ENCODE results near the gene CNOT6L.
"Not testable (repeated sequence)": the region's sequence is repeated elsewhere in the genome, so short reads cannot be mapped to it uniquely, and the experiment has no call there.

CNOT6L gene

DNA sequence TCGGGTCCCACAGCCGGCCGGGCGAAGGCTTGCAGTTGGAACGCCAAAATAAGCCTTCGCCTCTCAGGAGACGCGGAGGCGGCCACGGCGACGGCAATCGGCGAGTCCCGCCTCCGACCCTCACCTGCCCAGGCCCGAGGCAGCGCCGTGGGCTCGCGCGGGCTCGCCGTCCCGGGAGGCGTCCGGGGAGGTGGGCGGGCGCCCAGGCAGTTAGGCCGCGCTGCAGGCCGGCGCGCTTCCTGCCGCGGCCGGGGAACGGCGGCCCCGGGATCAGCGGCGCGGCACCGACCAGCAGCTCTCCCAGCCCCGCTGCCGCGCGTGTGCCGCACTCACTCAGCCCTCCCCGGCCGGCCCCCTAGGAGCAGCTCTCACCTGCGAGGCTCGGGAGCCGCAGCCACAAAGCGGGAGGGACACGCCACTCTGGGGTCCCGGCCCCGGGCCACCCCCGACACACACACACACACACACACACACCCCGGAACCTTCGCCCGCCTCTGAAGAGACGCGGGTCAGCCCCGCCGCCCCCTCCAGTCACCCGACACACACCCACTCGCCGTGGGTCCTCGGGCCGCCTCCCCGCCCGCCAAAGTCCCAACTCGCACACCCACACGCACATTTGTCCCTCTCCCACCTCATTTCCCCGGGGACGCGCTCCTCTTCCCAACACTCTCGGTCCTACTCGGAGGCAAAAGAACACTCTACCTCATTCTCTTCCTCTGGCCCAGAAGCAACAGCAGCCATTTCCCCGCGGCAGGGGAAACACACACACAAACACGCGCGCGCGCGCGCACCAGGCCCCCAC lies at the start of gene CNOT6L:
CNOT6L (minus strand) TSS at position 767 of the 802 bp plus-strand sequence; CDS start at position 707, 60 bp downstream.
- peak; percentile 26 to 34 for DNase-seq (ENCODE audit: low read depth in 2 of 2)

DNA sequence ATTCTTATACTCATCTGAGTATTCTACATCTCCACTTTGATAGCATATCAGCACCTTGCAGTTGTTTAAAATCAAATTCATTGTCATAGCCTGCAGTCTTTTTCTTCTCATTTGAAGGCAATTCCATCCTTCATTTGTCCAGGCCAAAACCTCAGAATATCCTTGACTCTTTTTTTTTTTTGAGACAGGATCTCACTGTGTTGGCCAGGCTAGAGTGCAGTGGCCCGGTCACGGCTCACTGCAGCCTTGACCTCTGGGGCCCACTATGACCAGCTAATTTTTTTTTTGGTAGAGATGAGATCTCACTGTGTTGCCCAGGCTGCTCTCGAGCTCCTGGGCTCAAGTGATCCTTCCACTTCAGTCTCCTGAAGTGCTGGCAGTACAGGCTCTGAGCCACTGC lies 46.1 kb upstream of the CNOT6L start:
- DNase-seq (ENCODE audit: low read depth in 2 of 2): no peak

DNA sequence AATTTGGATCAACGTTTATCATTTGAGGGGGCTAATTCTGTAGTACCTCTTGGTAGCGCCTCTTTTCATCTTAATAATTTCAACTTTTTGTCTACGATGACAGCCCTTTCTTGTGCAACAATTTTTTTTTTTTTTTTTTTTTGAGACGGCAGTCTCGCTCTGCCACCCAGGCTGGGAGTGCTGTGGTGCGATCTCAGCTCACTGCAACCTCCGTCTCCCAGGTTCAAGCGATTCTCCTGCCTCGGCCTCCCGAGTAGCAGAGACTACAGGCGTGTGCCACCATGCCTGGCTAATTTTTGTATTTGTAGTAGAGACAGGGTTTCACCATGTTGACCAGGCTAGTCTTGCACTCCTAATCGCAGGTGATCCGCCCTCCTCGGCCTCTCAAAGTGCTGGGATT lies 44.2 kb upstream of the CNOT6L start:
- not testable (repeated sequence) for DNase-seq (ENCODE audit: low read depth in 2 of 2)

DNA sequence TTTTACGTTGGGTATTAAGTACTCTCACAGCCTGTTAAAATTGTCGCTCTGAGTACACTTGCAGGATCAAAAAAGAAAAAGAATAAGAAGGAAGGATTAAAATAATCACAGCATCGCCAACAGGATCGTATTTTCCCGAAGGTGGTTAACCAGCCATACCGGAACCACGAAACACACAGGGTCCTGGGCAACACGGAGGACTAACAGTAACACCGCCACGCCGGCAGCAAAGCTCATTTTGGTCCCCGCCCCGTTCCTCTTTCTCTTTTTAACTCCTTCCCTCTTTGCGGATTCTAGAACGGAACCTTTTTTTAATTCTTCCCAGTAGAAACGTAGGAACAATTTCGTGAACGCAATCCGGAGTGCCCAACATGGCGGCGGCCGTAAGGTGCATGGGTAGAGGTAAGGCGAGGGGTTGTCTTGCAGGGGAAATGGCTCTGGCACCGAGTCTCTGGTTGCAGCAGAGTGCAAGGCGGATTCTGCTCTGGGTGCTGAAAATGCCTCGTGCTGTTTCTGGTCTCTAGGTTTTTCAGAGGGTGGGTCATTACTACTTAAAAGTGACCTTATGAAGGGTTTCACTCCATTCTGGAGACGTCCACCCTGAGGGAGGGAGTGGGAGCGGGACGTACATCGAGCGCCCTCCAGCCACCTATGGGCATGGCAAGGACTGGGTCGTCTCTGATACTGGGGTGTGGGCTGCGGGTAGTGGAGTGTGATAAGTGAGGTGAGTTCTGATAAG lies 43.5 kb upstream of the CNOT6L start, which contains the start of gene MRPL1:
MRPL1 (plus strand) TSS at position 353 of the 739 bp plus-strand sequence; CDS start at position 372, 19 bp downstream.
- peak; percentile 93 to 94 for DNase-seq (ENCODE audit: low read depth in 2 of 2)

DNA sequence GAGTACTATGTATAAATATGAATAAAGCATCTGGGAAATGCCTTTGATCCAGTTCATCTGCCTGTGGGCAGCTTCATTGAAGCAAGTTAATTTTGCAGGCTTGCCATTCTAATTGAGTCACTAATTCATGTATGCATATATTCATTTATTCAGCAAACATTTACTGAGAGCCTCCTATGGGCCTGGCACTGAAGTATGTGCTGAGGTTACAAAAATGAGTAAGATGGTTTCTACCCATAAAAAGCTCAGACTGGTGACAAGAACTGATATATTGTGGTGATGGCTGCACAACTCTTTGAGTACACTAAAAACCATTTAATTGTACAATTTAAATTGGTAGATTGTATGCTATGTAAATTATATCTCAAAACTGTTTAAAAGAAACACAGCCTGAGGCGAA lies 42.3 kb upstream of the CNOT6L start:
- DNase-seq (ENCODE audit: low read depth in 2 of 2): no peak

DNA sequence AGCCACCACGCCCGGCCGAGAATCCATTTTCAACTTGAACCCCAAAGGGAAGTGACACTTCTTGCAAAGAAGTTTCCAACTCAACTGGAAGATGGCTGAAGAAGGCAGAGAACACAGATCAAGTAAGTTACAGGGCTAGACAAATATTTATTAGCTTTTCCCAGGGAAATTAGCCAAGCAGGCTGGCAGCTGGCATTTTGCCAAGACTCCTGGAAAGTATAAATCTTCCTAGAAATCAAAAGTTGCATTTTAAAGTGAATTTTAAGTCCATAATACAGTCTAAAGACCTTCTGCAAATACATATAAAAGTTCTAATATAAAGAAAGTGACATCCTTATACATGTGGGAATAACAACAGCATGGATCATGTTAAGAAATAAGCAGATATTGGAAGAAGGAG lies 40.1 kb upstream of the CNOT6L start:
- DNase-seq (ENCODE audit: low read depth in 2 of 2): no peak

DNA sequence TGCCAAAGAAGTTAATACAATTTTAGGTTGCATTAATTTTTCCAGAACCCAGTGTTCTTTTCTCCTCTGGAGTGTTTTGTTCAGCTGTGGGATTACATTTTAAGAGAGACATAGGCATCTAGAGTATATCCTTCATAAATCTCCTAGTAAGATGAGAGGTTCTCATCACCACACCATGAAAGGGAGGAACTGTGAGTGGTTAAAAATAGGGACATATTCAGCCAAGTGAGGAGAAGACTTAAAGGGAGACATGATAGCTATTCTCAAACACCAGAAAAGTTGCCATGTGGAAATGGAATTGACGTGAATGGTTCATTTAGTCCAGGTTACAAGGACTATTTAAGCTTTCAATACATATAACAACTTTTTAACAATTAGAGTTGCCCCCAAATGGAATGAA lies 37.0 kb upstream of the CNOT6L start:
- no peak for DNase-seq (ENCODE audit: low read depth in 2 of 2)

DNA sequence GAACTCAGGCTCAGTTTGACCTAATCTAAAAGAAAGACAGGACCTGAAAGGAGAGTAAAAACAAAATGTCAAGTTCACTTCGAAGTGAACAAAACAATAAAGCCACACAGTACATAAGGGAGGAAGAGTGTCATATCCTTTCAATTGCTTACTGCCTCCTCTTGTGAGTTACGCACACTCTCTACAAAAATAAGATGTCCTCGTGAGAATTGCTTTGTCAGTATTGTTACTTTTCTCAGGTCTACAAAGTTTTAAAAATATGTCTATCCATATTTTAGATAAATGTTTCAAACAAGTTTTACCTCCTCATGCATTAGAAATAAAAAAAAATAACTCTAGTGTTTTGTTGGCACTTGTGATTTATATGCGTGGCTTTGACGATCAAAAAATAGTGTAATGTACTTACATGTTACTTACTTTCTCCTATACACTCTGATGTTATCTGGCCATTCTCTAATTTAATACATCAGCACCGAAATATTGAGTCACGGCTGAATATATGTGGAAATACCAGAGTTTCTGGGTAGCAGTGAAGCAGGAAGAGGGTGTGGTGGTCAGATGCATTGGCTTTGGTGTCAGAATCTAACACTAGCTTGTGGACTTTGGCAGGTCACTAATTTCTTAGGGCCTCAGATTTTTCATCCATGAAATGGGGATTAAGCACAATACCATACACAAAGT lies 35.4 kb upstream of the CNOT6L start:
- DNase-seq (ENCODE audit: low read depth in 2 of 2): no peak

DNA sequence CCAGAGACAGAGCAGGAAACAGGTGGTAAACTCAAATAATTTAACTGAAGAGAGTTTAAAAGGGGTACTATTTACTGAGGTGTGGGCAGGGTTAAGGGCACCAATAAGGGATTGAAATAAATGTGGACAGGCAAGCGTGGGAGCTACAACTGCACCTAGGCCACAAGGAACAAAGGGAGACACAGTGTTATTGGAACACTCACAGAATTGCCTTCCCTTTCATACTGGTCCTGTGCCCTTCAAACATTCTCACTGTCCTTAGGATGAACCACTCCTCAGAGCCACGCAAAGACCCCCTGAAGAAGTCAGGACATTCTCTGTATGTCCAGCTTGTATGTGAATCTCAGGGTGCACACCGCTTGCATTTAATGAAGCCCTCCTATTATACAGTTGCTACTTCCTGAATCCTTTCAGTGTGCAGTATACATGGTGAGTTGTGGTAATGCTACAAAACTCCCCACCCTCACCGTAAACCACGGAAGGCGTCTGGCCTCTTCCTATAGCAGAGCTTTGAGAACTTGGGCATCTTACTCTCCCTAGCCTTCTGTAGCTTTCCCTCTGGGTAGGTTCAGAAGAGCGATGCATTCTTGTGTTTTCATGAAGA lies 33.8 kb upstream of the CNOT6L start:
- DNase-seq (ENCODE audit: low read depth in 2 of 2): no peak

DNA sequence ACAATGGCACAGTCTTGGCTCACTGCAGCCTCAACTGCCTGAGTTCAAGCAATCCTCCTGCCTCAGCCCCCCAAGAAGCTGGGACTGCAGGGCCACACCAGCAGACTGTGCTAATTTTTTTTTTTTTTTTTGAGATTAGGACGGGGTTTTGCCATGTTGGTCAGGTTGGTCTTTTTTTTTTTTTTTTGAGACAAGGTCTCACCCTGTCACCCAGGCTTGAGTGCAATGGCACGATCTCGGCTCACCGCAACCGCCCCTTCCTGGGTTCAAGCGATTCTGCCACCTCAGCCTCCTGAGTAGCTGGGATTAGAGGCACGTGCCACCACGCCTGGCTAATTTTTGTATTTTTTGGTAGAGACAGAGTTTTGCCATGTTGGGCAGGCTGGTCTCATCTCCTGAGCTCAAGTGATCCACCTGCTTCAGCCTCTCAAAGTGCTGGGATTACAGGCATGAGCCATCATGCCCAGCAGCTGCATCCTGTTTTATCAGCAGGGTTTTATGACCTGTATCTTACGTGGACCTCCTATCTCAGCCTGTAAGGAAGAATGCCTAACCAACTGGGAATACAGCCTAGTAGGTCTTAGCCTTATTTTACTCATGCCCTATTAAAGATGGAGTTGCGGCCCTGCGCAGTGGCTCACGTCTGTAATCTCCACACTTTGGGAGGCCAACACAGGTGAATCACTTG lies 30.3 kb upstream of the CNOT6L start:
- DNase-seq (ENCODE audit: low read depth in 2 of 2): no peak

DNA sequence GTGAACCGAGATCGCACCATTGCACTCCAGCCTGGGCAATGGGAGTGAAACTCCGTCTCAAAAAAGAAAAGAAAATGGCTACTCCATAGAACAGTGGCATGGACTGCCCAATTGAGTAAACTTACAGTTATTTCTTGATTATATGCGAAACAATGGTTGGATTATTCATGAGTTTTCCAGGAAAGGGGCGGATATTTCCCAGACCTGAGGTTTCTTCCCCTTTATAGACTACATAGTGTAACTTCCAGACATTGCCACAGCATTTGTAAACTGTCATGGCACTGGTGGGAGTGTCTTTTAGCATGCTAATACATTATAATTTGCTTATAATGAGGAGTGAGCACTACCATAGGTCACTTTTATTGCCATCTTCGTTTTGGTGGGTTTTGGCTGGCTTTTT lies 29.3 kb upstream of the CNOT6L start:
- DNase-seq (ENCODE audit: low read depth in 2 of 2): no peak

DNA sequence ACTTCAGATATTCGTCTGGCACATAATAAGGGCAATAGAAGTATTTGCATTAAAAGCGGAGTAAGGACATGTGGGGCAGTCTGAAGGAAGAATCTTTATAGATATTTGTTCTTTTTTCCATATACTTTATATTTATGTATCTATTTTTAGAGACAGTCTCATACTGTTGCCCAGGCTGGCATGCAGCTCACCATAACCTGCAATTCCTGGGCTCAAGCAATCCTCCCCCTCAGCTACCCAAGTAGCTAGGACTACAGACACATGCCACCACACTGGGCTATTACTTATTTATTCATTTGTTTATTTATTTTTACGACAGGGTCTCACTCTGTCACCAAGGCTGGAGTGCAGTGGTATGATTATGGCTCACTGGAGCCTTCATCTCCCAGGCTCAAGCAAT lies 26.8 kb upstream of the CNOT6L start:
- no peak for DNase-seq (ENCODE audit: low read depth in 2 of 2)

DNA sequence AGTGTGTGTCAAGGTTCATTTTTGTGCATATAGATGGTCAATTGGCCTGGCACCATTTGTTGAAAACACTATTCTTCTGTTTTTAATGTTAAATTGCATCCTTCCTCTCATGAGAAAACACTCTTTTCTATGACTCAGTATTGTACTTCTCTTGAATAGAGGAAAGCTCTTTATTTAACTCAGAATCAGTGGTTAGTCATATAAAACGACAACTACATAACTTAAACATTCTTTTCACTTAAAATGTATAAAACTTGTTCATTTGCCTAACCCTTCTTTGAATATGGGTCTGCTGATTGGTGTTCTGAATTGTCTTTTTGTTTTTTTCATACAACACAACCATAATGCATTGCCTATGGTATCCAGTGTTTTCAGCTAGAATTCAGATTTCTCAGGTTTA lies 26.2 kb upstream of the CNOT6L start:
- DNase-seq (ENCODE audit: low read depth in 2 of 2): no peak

DNA sequence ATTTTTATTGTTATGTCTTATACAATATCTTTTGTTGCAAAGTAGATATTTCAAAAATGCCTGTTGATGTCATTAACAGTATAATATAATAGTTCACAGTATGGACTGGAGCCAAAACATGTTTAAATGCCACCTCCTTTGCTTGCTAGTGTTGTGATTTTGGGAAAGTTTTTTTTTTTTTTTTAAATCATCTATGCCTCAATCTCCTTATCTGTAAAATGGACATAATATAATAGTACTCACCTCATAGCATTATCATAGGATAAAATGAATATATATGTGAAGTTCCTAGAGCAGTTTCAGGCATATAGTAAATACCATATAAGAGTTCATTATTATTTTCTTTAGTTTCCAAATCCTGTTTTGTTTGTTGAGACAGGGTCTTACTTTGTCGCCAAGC lies 25.2 kb upstream of the CNOT6L start:
- no peak for DNase-seq (ENCODE audit: low read depth in 2 of 2)

DNA sequence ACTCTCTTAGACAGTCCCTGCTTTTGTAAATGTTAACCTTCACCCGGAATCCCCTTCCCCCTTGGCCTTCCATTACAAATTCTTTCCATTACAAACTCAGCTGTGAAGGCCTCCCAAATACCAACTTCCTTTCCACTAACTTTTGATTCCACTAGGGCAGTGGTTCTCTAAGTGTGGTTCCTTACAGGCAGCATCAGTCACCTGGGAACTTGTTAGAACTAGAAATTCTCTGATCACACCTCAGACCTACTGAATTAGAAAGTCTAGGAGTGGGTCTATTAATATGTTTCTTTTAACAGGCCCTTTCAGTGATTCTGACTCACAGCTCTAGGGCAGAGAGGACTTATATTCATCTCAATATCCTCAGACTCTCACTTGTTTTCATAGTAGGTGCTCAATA lies 24.5 kb upstream of the CNOT6L start:
- no peak for DNase-seq (ENCODE audit: low read depth in 2 of 2)

DNA sequence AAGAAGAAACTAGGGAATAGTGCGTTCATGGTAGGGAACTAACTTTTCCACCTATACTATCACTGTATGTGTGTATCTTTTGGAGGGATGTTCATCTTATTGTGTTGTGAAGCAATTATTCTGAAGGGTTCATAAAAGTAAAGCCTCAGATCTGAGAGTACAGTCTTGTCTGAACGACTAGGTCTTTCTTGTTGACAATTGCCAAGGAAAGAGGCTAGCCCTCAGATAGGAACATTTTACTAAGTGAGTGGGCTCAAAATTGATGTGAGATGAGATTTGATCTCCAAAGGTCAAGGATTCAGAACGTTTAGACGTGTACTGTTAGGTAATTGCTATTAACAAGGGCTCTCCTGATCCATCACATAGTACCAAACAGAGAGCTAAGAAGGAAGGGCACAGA lies 15.2 kb upstream of the CNOT6L start:
- DNase-seq (ENCODE audit: low read depth in 2 of 2): no peak

DNA sequence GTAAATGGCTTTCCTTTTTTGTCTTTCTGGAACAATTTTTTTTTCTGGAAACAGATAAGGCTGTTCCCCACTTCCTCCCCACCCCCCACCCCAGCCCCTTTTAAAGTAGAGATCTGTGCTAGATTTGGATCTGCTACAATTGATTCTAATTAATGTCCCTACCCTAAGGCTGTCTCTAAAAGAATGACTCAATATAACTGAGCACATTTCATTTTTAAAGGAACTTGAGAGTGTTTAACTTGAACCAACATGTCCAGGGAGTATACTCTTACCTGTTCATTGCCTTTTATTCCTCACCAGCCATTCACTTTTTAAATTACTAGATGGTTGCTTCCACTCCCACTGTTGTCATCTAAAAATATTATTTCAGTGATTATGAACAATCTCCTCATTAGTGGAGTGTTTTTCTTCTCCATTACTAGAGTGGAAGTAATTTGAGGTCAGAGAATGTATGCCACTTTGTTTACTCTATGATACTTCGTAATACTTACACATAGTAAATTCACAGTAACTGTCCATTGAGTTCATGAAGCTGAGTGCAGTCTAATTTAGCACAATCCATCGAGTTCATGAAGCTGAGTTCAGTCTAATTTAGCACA lies 14.1 kb upstream of the CNOT6L start:
- DNase-seq (ENCODE audit: low read depth in 2 of 2): no peak

DNA sequence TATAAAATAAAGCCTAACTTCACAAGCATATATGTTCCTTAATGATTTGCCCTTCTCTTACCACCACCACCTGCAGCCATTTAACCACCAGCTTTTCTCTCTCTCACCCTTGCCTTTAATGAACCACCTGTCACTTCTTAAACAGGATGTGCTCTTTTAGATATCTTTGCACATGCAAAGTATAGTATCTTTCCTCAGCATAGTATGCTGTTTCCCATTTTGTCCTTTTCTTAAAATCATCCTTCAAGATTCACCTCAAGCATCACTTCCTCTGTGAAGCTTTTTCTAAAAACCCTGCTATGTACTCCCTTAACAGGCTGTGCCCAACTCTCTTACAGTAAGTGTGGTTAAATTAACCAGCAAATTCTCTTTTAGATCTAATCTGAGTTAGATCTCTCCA lies 8.2 kb upstream of the CNOT6L start:
- no peak for DNase-seq (ENCODE audit: low read depth in 2 of 2)

DNA sequence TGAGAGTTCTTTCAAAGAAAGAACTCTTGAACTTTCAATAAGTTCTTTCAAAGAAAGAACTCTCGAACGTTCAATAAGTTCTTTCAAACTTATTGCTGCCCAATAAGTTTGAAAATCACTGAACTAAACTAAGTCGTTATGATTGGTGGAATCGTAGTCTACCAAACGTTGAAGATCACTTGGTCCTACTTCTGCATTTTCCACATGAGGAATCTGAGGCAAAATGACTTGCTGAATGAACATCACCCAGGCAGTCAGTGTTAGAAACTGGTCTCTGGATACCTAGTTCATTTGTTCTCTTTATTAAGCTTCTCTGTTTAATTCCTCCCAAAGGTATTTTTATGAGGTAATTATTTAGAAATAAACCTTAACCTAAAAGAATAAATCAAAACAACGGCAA lies 7.1 kb upstream of the CNOT6L start:
- no peak for DNase-seq (ENCODE audit: low read depth in 2 of 2)

DNA sequence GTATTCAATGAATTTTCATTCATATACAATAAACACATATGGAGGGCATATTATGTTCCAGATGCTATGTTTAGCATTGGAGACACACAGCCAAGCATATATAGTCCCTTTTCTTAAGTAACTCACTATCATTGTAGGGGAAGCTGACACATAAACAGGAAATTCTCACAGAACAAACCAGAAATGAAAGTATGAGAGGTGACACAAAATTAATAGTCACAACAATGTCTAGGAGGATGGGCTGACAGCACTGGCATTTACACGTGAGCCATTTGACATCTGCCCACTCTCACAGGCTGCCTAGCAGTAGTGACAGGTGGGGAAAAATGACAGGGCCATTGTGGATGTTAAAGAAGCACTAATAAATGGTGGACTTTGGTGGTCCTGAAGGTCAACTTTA lies 2.6 kb upstream of the CNOT6L start:
- DNase-seq (ENCODE audit: low read depth in 2 of 2): no peak
